Mesendoderm (in vitro differentiated cells): ENCODE measurements around the gene ELOVL5.
A peak's percentile ranks its signal among the peaks of the same experiment; 100 is the strongest.

Source experiments
- DNase-seq: peaks from one replicate; pipeline ENCODE4 v3.0.0; 2013
- H2AK5ac ChIP-seq: 2 replicates; pipeline ENCODE4 v1.6.1; 2013; ENCODE audit warnings: low read length, inconsistent platforms
- H2BK120ac ChIP-seq: 2 replicates; pipeline ENCODE4 v1.6.1; 2013; ENCODE audit warnings: low read depth, mild to moderate bottlenecking, low read length, moderate library complexity, mixed read lengths
- H2BK15ac ChIP-seq: replicated peaks from 2 replicates; pipeline ENCODE4 v1.6.1; 2013; ENCODE audit warnings: low read depth, mild to moderate bottlenecking, moderate library complexity
- H2BK5ac ChIP-seq: 2 replicates; pipeline ENCODE4 v1.6.1; 2013; ENCODE audit warnings: low read length, inconsistent platforms
- H3K18ac ChIP-seq: 2 replicates; pipeline ENCODE4 v1.6.1; 2013; ENCODE audit warnings: mild to moderate bottlenecking, low read length, mixed read lengths
- H3K23ac ChIP-seq: one replicate; pipeline ENCODE4 v1.6.1; 2013; ENCODE audit warnings: low read length
- H3K27ac ChIP-seq: 2 replicates; pipeline ENCODE4 v1.5.1; 2013; ENCODE audit warnings: low read depth, mild to moderate bottlenecking, inconsistent platforms, low read length, moderate library complexity
- H3K27me3 ChIP-seq: 2 replicates; pipeline ENCODE4 v1.6.1; 2013; ENCODE audit warnings: low read length, control low read depth, mild to moderate bottlenecking, inconsistent platforms; ENCODE audit not compliant: insufficient read depth, poor library complexity
- H3K36me3 ChIP-seq: 2 replicates; pipeline ENCODE4 v1.6.1; 2013; ENCODE audit warnings: low read length, inconsistent platforms; ENCODE audit not compliant: control insufficient read depth, insufficient read depth
- H3K4ac ChIP-seq: one replicate; pipeline ENCODE4 v1.6.1; 2013; ENCODE audit warnings: low read depth, mild to moderate bottlenecking, low read length, moderate library complexity
- H3K4me1 ChIP-seq: 2 replicates; pipeline ENCODE4 v1.6.1; 2013; ENCODE audit warnings: low read depth, low read length, inconsistent platforms; ENCODE audit not compliant: control insufficient read depth
- H3K4me2 ChIP-seq: 2 replicates; pipeline ENCODE4 v1.6.1; 2013; ENCODE audit warnings: low read length
- H3K4me3 ChIP-seq: 2 replicates; pipeline ENCODE4 v1.5.1; 2013; ENCODE audit warnings: mild to moderate bottlenecking, low read length
- H3K56ac ChIP-seq: one replicate; pipeline ENCODE4 v1.6.1; 2013; ENCODE audit warnings: low read length
- H3K79me1 ChIP-seq: 2 replicates; pipeline ENCODE4 v1.6.1; 2013; ENCODE audit warnings: low read length, inconsistent platforms
- H3K79me2 ChIP-seq: 2 replicates; pipeline ENCODE4 v1.6.1; 2013; ENCODE audit warnings: mild to moderate bottlenecking, low read length; ENCODE audit not compliant: control insufficient read depth, insufficient read depth
- H3K9ac ChIP-seq: 2 replicates; pipeline ENCODE4 v1.6.1; 2013; ENCODE audit warnings: low read length, inconsistent platforms
- H4K5ac ChIP-seq: one replicate; pipeline ENCODE4 v1.6.1; 2013; ENCODE audit warnings: low read length
- H4K8ac ChIP-seq: one replicate; pipeline ENCODE4 v1.6.1; 2013; ENCODE audit warnings: low read depth, mild to moderate bottlenecking, control low read depth, low read length, moderate library complexity
- WGBS: extraction: QIAGEN DNeasy Blood & Tissue Kit; methylation state at CpG from one replicate; pipeline ENCODE4 v1.1.7; 2013; ENCODE audit warnings: low lambda C conversion rate, missing lambda C conversion rate; ENCODE audit not compliant: insufficient coverage; ENCODE audit errors: extremely low coverage; 5-methylcytosine and 5-hydroxymethylcytosine counted together

The ELOVL5 gene

GRCh38 chr6:53264337-53264736 lies 84.4 kb downstream of the ELOVL5 start:
- H2BK5ac ChIP-seq = no peak overlapping the region
- WGBS = no CpG with 5 or more reads among the region's 3 CpGs
- H3K23ac ChIP-seq = no peak overlapping the region
- no peaks in the 10 kb centered on the region for H3K27me3 ChIP-seq
- H4K5ac ChIP-seq = no peak overlapping the region
- no peak overlapping the region for H3K56ac ChIP-seq
- H3K4me2 ChIP-seq = no peak overlapping the region
- H3K4me3 ChIP-seq = no peak overlapping the region
- H3K27ac ChIP-seq = no peak overlapping the region
- no peaks in the 10 kb centered on the region for H3K4me1 ChIP-seq
- no peak overlapping the region for H4K8ac ChIP-seq
- DNase-seq = no peak
- H3K4ac ChIP-seq = no peak overlapping the region
- no peak overlapping the region for H3K18ac ChIP-seq
- H3K79me1 ChIP-seq = no peaks in the 10 kb centered on the region
- no peak overlapping the region for H2BK120ac ChIP-seq
- H3K9ac ChIP-seq = no peak overlapping the region
- H2BK15ac ChIP-seq = no peak overlapping the region
- peaks cover 3% of the 10 kb centered on the region for H3K36me3 ChIP-seq
- H3K79me2 ChIP-seq = no peaks in the 10 kb centered on the region
- H2AK5ac ChIP-seq = no peak overlapping the region

GRCh38 chr6:53263917-53264316 lies 84.8 kb downstream of the ELOVL5 start:
- Histone ChIP-seq H3K27me3 (no peaks in the 10 kb centered on the region), H3K23ac (no peak overlapping the region), H3K79me1 (no peaks in the 10 kb centered on the region), H3K9ac (no peak overlapping the region), H3K27ac (no peak overlapping the region), H3K79me2 (no peaks in the 10 kb centered on the region), H3K4me3 (no peak overlapping the region), H3K56ac (no peak overlapping the region), H2BK5ac (no peak overlapping the region), H4K5ac (no peak overlapping the region), H3K36me3 (peaks cover 2% of the 10 kb centered on the region), H4K8ac (no peak overlapping the region), H2BK15ac (no peak overlapping the region), H3K4me1 (no peaks in the 10 kb centered on the region), H3K4me2 (no peak overlapping the region), H2BK120ac (no peak overlapping the region), H3K18ac (no peak overlapping the region), H3K4ac (no peak overlapping the region), H2AK5ac (no peak overlapping the region)
- WGBS = no CpG with 5 or more reads among the region's 2 CpGs
- no peak for DNase-seq

GRCh38 chr6:53259860-53260580 lies 88.7 kb downstream of the ELOVL5 start:
- H3K23ac ChIP-seq = no peak overlapping the region
- no peak overlapping the region for H4K8ac ChIP-seq
- H3K4me2 ChIP-seq = no peak overlapping the region
- no peak overlapping the region for H3K18ac ChIP-seq
- no peak overlapping the region for H2BK120ac ChIP-seq
- no peaks in the 10 kb centered on the region for H3K4me1 ChIP-seq
- no peak overlapping the region for H3K4me3 ChIP-seq
- H4K5ac ChIP-seq = no peak overlapping the region
- no peak for DNase-seq
- H3K27me3 ChIP-seq = no peaks in the 10 kb centered on the region
- WGBS = no CpG with 5 or more reads among the region's 11 CpGs
- H3K9ac ChIP-seq = no peak overlapping the region
- no peaks in the 10 kb centered on the region for H3K79me1 ChIP-seq
- H2BK5ac ChIP-seq = no peak overlapping the region
- H3K4ac ChIP-seq = no peak overlapping the region
- H3K79me2 ChIP-seq = no peaks in the 10 kb centered on the region
- no peak overlapping the region for H3K56ac ChIP-seq
- H3K27ac ChIP-seq = no peak overlapping the region
- no peak overlapping the region for H2AK5ac ChIP-seq
- no peak overlapping the region for H2BK15ac ChIP-seq
- peaks cover 1% of the 10 kb centered on the region for H3K36me3 ChIP-seq

GRCh38 chr6:53258774-53259155 lies 90.0 kb downstream of the ELOVL5 start:
- H3K4me2 ChIP-seq = no peak overlapping the region
- peak; percentile 60 for DNase-seq
- H4K8ac ChIP-seq = no peak overlapping the region
- no peak overlapping the region for H3K4ac ChIP-seq
- H3K4me3 ChIP-seq = no peak overlapping the region
- H2BK120ac ChIP-seq = no peak overlapping the region
- no peak overlapping the region for H3K23ac ChIP-seq
- no peak overlapping the region for H2BK5ac ChIP-seq
- no peak overlapping the region for H3K18ac ChIP-seq
- no peaks in the 10 kb centered on the region for H3K79me1 ChIP-seq
- WGBS = no CpG with 5 or more reads among the region's 5 CpGs
- no peak overlapping the region for H3K9ac ChIP-seq
- no peak overlapping the region for H3K27ac ChIP-seq
- H2BK15ac ChIP-seq = no peak overlapping the region
- H3K79me2 ChIP-seq = no peaks in the 10 kb centered on the region
- no peak overlapping the region for H4K5ac ChIP-seq
- no peaks in the 10 kb centered on the region for H3K27me3 ChIP-seq
- no peaks in the 10 kb centered on the region for H3K4me1 ChIP-seq
- peaks cover 1% of the 10 kb centered on the region for H3K36me3 ChIP-seq
- H3K56ac ChIP-seq = no peak overlapping the region
- H2AK5ac ChIP-seq = no peak overlapping the region

GRCh38 chr6:53258076-53258773 lies 90.5 kb downstream of the ELOVL5 start:
- no peak overlapping the region for H4K8ac ChIP-seq
- H2AK5ac ChIP-seq = no peak overlapping the region
- H3K18ac ChIP-seq = no peak overlapping the region
- no peak overlapping the region for H2BK5ac ChIP-seq
- no peaks in the 10 kb centered on the region for H3K79me1 ChIP-seq
- H3K27me3 ChIP-seq = no peaks in the 10 kb centered on the region
- peak; percentile 59 for DNase-seq
- no peak overlapping the region for H3K27ac ChIP-seq
- H3K4me3 ChIP-seq = no peak overlapping the region
- H4K5ac ChIP-seq = no peak overlapping the region
- no peaks in the 10 kb centered on the region for H3K79me2 ChIP-seq
- H3K4me2 ChIP-seq = no peak overlapping the region
- H3K4ac ChIP-seq = no peak overlapping the region
- no peak overlapping the region for H2BK120ac ChIP-seq
- H3K36me3 ChIP-seq = peaks cover 1% of the 10 kb centered on the region
- no peak overlapping the region for H2BK15ac ChIP-seq
- no CpG with 5 or more reads among the region's 2 CpGs for WGBS
- no peak overlapping the region for H3K9ac ChIP-seq
- no peaks in the 10 kb centered on the region for H3K4me1 ChIP-seq
- H3K23ac ChIP-seq = no peak overlapping the region
- no peak overlapping the region for H3K56ac ChIP-seq
